Spleen (tissue), 11 donors: ENCODE measurements around the gene BAIAP2L1. TPM values are rescaled to one million over a fixed set of nuclear protein-coding genes. Genes with fewer than 3 reads are reported as not detected.

Experiments
- DNase-seq: peaks from one replicate; pipeline ENCODE4 v3.0.0-alpha.2; 2020
- H3K27ac ChIP-seq, 8 donors: fragments of 200-600 bp; sonication (generic) in 7 of 8; 1 replicate in 4 of 8; 2 replicates in 4 of 8; pipeline versions ENCODE4 v1.5.0 to v1.8.0; 2016 to 2021; ENCODE audit warnings: inconsistent platforms in 4 of 8, mild to moderate bottlenecking in 4 of 8, moderate library complexity in 1 of 8
- H3K27me3 ChIP-seq, 7 donors: fragments of 200-600 bp; sonication (generic) in 6 of 7; replicated peaks in 1 of 7; 1 replicate in 4 of 7; 2 replicates in 3 of 7; pipeline versions ENCODE4 v1.5.0 to v1.8.0; 2016 to 2021; ENCODE audit warnings: inconsistent platforms in 3 of 7, mild to moderate bottlenecking in 1 of 7
- H3K36me3 ChIP-seq, 6 donors: fragments of 200-600 bp; sonication (generic) in 5 of 6; 1 replicate in 4 of 6; 2 replicates in 2 of 6; pipeline versions ENCODE4 v1.5.0 to v1.8.0; 2016 to 2021; ENCODE audit warnings: inconsistent platforms in 2 of 6
- H3K4me1 ChIP-seq, 6 donors: fragments of 200-600 bp; sonication (generic) in 5 of 6; 1 replicate in 3 of 6; 2 replicates in 3 of 6; pipeline versions ENCODE4 v1.5.0 to v1.8.0; 2016 to 2021; ENCODE audit warnings: inconsistent platforms in 3 of 6
- H3K4me3 ChIP-seq, 8 donors: fragments of 200-600 bp; sonication (generic) in 7 of 8; 1 replicate in 4 of 8; 2 replicates in 4 of 8; pipeline versions ENCODE4 v1.5.0 to v1.8.0; 2016 to 2021; ENCODE audit warnings: inconsistent platforms in 4 of 8, mild to moderate bottlenecking in 4 of 8, moderate library complexity in 2 of 8
- H3K9me3 ChIP-seq, 8 donors: fragments of 200-600 bp; sonication (generic) in 7 of 8; 1 replicate in 4 of 8; 2 replicates in 4 of 8; pipeline versions ENCODE4 v1.5.0 to v1.8.0; 2016 to 2021; ENCODE audit warnings: inconsistent platforms in 4 of 8
- CTCF ChIP-seq, 11 experiments: fragments of 200-600 bp in 7 of 11; fragments of 450-650 bp in 4 of 11; sonication (generic) in 4 of 11; IDR thresholded peaks in 8 of 11; conservative IDR thresholded peaks in 3 of 11; 1 replicate in 7 of 11; 2 replicates in 4 of 11; pipeline versions ENCODE4 v1.4.0 to v1.8.0; 2016 to 2021; ENCODE audit warnings: antibody characterized with exemption in 11 of 11, inconsistent platforms in 4 of 11, mild to moderate bottlenecking in 1 of 11
- POLR2A ChIP-seq, 3 donors: fragments of 450-650 bp; IDR thresholded peaks; one replicate each; pipeline ENCODE4 v1.5.1; 2017; ENCODE audit warnings: antibody characterized with exemption in 3 of 3, mild to moderate bottlenecking in 1 of 3
- POLR2AphosphoS5 ChIP-seq, 3 donors: sonication (generic); formaldehyde crosslinking; IDR thresholded peaks; one replicate each; pipeline ENCODE4 v1.5.1; 2017; ENCODE audit warnings: antibody characterized with exemption in 3 of 3
- WGBS, 5 donors: extraction: QIAGEN DNeasy Blood & Tissue Kit in 3 of 5; methylation state at CpG; one replicate each; pipeline versions ENCODE4 v1.1.5 to v1.1.7; 2013 to 2018; 5-methylcytosine and 5-hydroxymethylcytosine counted together
- intact Hi-C: fragments of 100-400 bp; cut with DNase I; formaldehyde crosslinking; loops from one replicate; pipeline ENCODE4 v1.15.0; 2023; ENCODE audit warnings: low total_unique reads
- polyA plus RNA-seq, 3 donors: library from polyadenylated mRNA; stranded (reverse); fragments of 200-250 nt; gene quantifications; one replicate each; pipeline ENCODE4 v1.2.1, GENCODE V29; 2013
- total RNA-seq, 7 donors: library from RNA; depleted of rRNA in 3 of 7; stranded (reverse); fragments of >200 nt in 3 of 7; fragmentation: NEBNext Ultra II Directional in 4 of 7; extraction: Animal tissue kit (Norgen Biotek cat#: 25700) in 4 of 7; gene quantifications; one replicate each; pipeline versions ENCODE4 v1.1.0 to v1.2.1, GENCODE V29; 2016 to 2021
- donor health status: healthy with polysubstance abuse.
- donor health status: DM: no; HTN: no; CAD: no; lungs with moderate emphysema.
- donor health status: DM: no; HTN: no; CAD: no.
- donor health status: Bipolar disorder and iron deficiency.
- donor health status: healthy.
- donor health status: DM: no; HTN: no; CAD: no.
- donor health status: DM: yes; HTN: yes; CAD: no.

The BAIAP2L1 gene
- total and polyA plus RNA-seq, 10 donors: 0.72 to 2.6 (median 1.5) TPM

GRCh38 chr7:98395951-98396350 is 4.9 kb downstream of the BAIAP2L1 start:
- WGBS, 5 donors: 71 to 91% (median 88%) methylated on average over 3 of the region's 3 CpGs
- no peak for DNase-seq
- Histone ChIP-seq H3K4me3 (no peak overlapping the region), H3K36me3 (no peaks in the 10 kb centered on the region), H3K9me3 (no peaks in the 10 kb centered on the region), H3K27me3 (peaks cover 0 to 41% (median 5%) of the 10 kb centered on the region in 7 donors), H3K4me1 (peaks cover 0 to 15% (median 6%) of the 10 kb centered on the region in 6 donors), H3K27ac (no peak overlapping the region)
- intact Hi-C loops: no loop called here
- TF ChIP-seq POLR2AphosphoS5 (IDR thresholded peaks at IDR 0.05): no peak
- TF ChIP-seq POLR2A (IDR thresholded peaks at IDR 0.05): no peak
- TF ChIP-seq CTCF (IDR thresholded peaks at IDR 0.05 in 8 of 11, conservative IDR thresholded peaks at IDR 0.05 in 3 of 11): no peak

- Histone ChIP-seq H3K4me3 (no peak overlapping the region), H3K4me1 (peaks cover 0 to 10% (median 1%) of the 10 kb centered on the region in 6 donors), H3K27ac (no peak overlapping the region), H3K9me3 (no peaks in the 10 kb centered on the region), H3K36me3 (no peaks in the 10 kb centered on the region), H3K27me3 (peaks cover 0 to 36% (median 4%) of the 10 kb centered on the region in 7 donors)
- WGBS, 5 donors: 81 to 92% (median 86%) methylated on average over 4 of the region's 4 CpGs
- DNase-seq: no peak
- TF ChIP-seq POLR2AphosphoS5 (IDR thresholded peaks at IDR 0.05) (no peak), POLR2A (IDR thresholded peaks at IDR 0.05) (no peak), CTCF (IDR thresholded peaks at IDR 0.05 in 8 of 11, conservative IDR thresholded peaks at IDR 0.05 in 3 of 11) (no peak)
- intact Hi-C loops: no loop called here
Observed at GRCh38 chr7:98395481-98395880, 5.4 kb downstream of the BAIAP2L1 start.

GRCh38 chr7:98394377-98394836 is 6.5 kb downstream of the BAIAP2L1 start:
- Histone ChIP-seq H3K36me3 (no peaks in the 10 kb centered on the region), H3K27me3 (peaks cover 0 to 27% (median 0%) of the 10 kb centered on the region in 7 donors), H3K4me3 (no peak overlapping the region), H3K9me3 (no peaks in the 10 kb centered on the region), H3K27ac (no peak overlapping the region), H3K4me1 (peaks cover 0 to 2% (median 0%) of the 10 kb centered on the region in 6 donors)
- no peak for DNase-seq
- intact Hi-C loops: no loop called here
- TF ChIP-seq CTCF (IDR thresholded peaks at IDR 0.05 in 8 of 11, conservative IDR thresholded peaks at IDR 0.05 in 3 of 11): no peak
- TF ChIP-seq POLR2A (IDR thresholded peaks at IDR 0.05): no peak
- TF ChIP-seq POLR2AphosphoS5 (IDR thresholded peaks at IDR 0.05): no peak
- WGBS, 5 donors: 63 to 83% (median 73%) methylated on average over 5 of the region's 5 CpGs

GRCh38 chr7:98387544-98388226 is 13.2 kb downstream of the BAIAP2L1 start:
- Histone ChIP-seq H3K36me3 (no peaks in the 10 kb centered on the region), H3K4me3 (no peak overlapping the region), H3K9me3 (no peaks in the 10 kb centered on the region), H3K4me1 (no peaks in the 10 kb centered on the region), H3K27me3 (peaks cover 0 to 3% (median 0%) of the 10 kb centered on the region in 7 donors), H3K27ac (no peak overlapping the region)
- peak; percentile 8 for DNase-seq
- no peak for TF ChIP-seq CTCF (IDR thresholded peaks at IDR 0.05 in 8 of 11, conservative IDR thresholded peaks at IDR 0.05 in 3 of 11)
- TF ChIP-seq POLR2AphosphoS5 (IDR thresholded peaks at IDR 0.05): no peak
- TF ChIP-seq POLR2A (IDR thresholded peaks at IDR 0.05): no peak
- intact Hi-C loops: no loop called here
- WGBS, 5 donors: 86 to 95% (median 93%) methylated on average over 9 of the region's 9 CpGs
